Measurements from ENCODE around the gene KCNIP4.

- TF ChIP-seq CTCF (IDR thresholded peaks at IDR 0.05): no peak
- no peak for TF ChIP-seq POLR2A (IDR thresholded peaks at IDR 0.05)
Observed at GRCh38 chr4:20982544-20982943, 966.0 kb downstream of the KCNIP4 start.

Measured in heart left ventricle (tissue), 13 donors.